ENCODE data around the gene RABGGTB. TPM values are rescaled to one million over a fixed set of nuclear protein-coding genes. Genes with fewer than 3 reads are reported as not detected.

The RABGGTB gene
- total RNA-seq, 1 experiment from 2014 or later, result 77.9 TPM

DNA sequence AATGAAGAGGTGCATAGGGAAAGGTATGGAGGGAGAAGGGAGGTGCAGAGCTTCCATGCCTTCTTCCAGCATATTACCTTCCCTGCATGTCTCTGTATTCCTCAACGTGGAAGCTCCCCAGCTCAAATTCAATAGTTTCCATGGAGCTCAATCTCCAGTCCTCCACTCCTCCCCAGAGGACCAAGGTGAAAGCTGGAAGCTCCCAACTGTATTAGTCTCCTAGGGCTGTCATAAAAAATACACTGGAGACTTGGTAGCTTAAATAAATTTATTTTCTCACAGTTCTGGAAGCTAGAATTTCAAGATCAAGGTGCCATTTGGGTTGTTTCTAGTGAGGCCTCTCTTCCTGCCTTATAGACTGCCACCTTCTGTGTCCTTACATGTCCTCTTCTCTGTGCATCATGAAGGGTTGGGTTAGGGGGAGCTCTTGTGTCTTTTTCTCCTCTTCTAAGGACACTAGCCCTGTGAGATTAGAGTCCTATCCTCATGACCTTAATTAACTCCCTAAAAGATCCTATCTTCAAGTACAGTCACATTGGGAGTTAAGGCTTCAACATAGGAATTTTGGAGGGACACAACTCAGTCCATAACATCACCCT, 21.9 kb upstream of the RABGGTB start:
- Histone ChIP-seq H3K4me1 (ENCODE audit: control insufficient read depth, insufficient read depth, low read length) (no peaks in the 10 kb centered on the region), H3K9me3 (ENCODE audit: control insufficient read depth, insufficient read depth, low read depth, low read length) (no peaks in the 10 kb centered on the region), H3K36me3 (ENCODE audit: control insufficient read depth, insufficient read depth, low read length) (no peaks in the 10 kb centered on the region), H3K27me3 (ENCODE audit: control insufficient read depth, insufficient read depth, low read length) (no peaks in the 10 kb centered on the region), H3K27ac (ENCODE audit: low read length) (no peak overlapping the region), H3K4me3 (ENCODE audit: low read depth in 2 of 2, low read length in 2 of 2) (no peak overlapping the region)
- ATAC-seq, result no peak
- in situ Hi-C loops (cut with HindIII; ENCODE audit: low pct_unique_long_range_greater_than_20kb, low sequenced_read_pairs), result no loop called here
- intact Hi-C loops (cut with micrococcal nuclease; ENCODE audit: unreplicated experiment), result no loop called here
- TF ChIP-seq SIN3A (IDR thresholded peaks at IDR 0.05; ENCODE audit: borderline replicate concordance, insufficient read depth, low read depth, low read length) (no peak), TCF7L2 (IDR thresholded peaks at IDR 0.05; ENCODE audit: low read depth, low read length) (no peak), POLR2AphosphoS5 (IDR thresholded peaks at IDR 0.05; ENCODE audit: low read depth, low read length) (no peak)
- TF ChIP-seq, protein P1, sequence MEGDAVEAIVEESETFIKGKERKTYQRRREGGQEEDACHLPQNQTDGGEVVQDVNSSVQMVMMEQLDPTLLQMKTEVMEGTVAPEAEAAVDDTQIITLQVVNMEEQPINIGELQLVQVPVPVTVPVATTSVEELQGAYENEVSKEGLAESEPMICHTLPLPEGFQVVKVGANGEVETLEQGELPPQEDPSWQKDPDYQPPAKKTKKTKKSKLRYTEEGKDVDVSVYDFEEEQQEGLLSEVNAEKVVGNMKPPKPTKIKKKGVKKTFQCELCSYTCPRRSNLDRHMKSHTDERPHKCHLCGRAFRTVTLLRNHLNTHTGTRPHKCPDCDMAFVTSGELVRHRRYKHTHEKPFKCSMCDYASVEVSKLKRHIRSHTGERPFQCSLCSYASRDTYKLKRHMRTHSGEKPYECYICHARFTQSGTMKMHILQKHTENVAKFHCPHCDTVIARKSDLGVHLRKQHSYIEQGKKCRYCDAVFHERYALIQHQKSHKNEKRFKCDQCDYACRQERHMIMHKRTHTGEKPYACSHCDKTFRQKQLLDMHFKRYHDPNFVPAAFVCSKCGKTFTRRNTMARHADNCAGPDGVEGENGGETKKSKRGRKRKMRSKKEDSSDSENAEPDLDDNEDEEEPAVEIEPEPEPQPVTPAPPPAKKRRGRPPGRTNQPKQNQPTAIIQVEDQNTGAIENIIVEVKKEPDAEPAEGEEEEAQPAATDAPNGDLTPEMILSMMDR (IDR thresholded peaks at IDR 0.05), result no peak
- ChIA-PET CTCF (no interaction called here), POLR2A (no interaction called here)
- no peak for DNase-seq (ENCODE audit: low read depth, low spot score)
- no TSS peak for BruUV-seq (replicated peaks)

DNA sequence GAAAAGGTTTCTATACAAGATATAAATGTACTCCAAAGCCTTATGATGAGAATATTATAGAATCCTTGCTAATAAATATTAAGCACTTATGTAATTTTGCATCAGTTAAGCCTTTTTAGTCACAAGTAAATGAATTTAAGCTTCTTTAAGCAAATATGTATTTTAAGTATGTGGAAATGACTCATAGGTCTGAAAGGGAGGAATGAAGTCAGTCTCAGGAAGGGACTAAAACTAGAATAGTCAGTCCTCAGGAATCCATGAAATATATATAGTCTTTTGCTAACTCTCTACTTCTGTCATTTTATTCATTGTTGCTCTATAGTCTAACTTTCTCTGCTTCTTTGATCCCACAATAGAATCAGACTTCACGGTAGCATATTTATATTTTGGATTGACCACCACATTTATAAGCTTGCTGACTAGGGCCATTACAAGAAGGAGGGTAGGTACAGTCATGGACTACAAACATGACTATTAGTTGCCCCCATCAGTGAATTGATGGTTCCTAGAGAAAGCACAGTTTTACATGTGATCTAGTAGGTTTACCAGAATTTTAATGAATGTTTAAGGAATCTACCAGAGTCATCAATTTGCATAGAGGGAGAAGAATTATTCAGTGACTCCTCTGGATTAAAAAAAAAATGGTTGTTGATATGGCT, 20.2 kb upstream of the RABGGTB start:
- no peaks in the 10 kb centered on the region for H3K36me3 ChIP-seq (ENCODE audit: control insufficient read depth, insufficient read depth, low read length)
- DNase-seq (ENCODE audit: low read depth, low spot score) (peak; percentile 47), ATAC-seq (peak; percentile 70; the same call in 1 of the 2 replicates)
- H3K4me3 ChIP-seq (ENCODE audit: low read depth in 2 of 2, low read length in 2 of 2), result no peak overlapping the region
- in situ Hi-C loops (cut with HindIII; ENCODE audit: low pct_unique_long_range_greater_than_20kb, low sequenced_read_pairs), result no loop called here
- no peak overlapping the region for H3K27ac ChIP-seq (ENCODE audit: low read length)
- H3K9me3 ChIP-seq (ENCODE audit: control insufficient read depth, insufficient read depth, low read depth, low read length), result no peaks in the 10 kb centered on the region
- TF ChIP-seq, protein P1 (IDR thresholded peaks at IDR 0.05), result no peak
- TF ChIP-seq, protein P2, sequence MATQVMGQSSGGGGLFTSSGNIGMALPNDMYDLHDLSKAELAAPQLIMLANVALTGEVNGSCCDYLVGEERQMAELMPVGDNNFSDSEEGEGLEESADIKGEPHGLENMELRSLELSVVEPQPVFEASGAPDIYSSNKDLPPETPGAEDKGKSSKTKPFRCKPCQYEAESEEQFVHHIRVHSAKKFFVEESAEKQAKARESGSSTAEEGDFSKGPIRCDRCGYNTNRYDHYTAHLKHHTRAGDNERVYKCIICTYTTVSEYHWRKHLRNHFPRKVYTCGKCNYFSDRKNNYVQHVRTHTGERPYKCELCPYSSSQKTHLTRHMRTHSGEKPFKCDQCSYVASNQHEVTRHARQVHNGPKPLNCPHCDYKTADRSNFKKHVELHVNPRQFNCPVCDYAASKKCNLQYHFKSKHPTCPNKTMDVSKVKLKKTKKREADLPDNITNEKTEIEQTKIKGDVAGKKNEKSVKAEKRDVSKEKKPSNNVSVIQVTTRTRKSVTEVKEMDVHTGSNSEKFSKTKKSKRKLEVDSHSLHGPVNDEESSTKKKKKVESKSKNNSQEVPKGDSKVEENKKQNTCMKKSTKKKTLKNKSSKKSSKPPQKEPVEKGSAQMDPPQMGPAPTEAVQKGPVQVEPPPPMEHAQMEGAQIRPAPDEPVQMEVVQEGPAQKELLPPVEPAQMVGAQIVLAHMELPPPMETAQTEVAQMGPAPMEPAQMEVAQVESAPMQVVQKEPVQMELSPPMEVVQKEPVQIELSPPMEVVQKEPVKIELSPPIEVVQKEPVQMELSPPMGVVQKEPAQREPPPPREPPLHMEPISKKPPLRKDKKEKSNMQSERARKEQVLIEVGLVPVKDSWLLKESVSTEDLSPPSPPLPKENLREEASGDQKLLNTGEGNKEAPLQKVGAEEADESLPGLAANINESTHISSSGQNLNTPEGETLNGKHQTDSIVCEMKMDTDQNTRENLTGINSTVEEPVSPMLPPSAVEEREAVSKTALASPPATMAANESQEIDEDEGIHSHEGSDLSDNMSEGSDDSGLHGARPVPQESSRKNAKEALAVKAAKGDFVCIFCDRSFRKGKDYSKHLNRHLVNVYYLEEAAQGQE (IDR thresholded peaks at IDR 0.05; ENCODE audit: insufficient read depth in 1 of 2, low read depth in 2 of 2, low read length in 1 of 2), result no peak
- TF ChIP-seq SIN3A (IDR thresholded peaks at IDR 0.05; ENCODE audit: borderline replicate concordance, insufficient read depth, low read depth, low read length), result no peak
- TF ChIP-seq POLR2AphosphoS5 (IDR thresholded peaks at IDR 0.05; ENCODE audit: low read depth, low read length), result no peak
- TF ChIP-seq TCF7L2 (IDR thresholded peaks at IDR 0.05; ENCODE audit: low read depth, low read length), result no peak
- intact Hi-C loops (cut with micrococcal nuclease; ENCODE audit: unreplicated experiment), result no loop called here
- no peaks in the 10 kb centered on the region for H3K4me1 ChIP-seq (ENCODE audit: control insufficient read depth, insufficient read depth, low read length)
- no peaks in the 10 kb centered on the region for H3K27me3 ChIP-seq (ENCODE audit: control insufficient read depth, insufficient read depth, low read length)
- BruUV-seq (replicated peaks), result no TSS peak
- POLR2A ChIA-PET, result no interaction called here
- CTCF ChIA-PET, result interaction anchor here (0.7 kb wide), 1 partner anchor 615 kb away, joined by 5 read pairs; no protein-coding TSS in a partner anchor

Data from Panc1 (cell line).